ENCODE data around the gene TMEM272. TPM values are rescaled to one million over a fixed set of nuclear protein-coding genes. Genes with fewer than 3 reads are reported as not detected.

The TMEM272 gene
- total RNA-seq, 3 donors from 2014 or later (not counting 1 experiment from before 2014, with no cell fraction given), result 0.08 TPM; not detected in 2

DNA sequence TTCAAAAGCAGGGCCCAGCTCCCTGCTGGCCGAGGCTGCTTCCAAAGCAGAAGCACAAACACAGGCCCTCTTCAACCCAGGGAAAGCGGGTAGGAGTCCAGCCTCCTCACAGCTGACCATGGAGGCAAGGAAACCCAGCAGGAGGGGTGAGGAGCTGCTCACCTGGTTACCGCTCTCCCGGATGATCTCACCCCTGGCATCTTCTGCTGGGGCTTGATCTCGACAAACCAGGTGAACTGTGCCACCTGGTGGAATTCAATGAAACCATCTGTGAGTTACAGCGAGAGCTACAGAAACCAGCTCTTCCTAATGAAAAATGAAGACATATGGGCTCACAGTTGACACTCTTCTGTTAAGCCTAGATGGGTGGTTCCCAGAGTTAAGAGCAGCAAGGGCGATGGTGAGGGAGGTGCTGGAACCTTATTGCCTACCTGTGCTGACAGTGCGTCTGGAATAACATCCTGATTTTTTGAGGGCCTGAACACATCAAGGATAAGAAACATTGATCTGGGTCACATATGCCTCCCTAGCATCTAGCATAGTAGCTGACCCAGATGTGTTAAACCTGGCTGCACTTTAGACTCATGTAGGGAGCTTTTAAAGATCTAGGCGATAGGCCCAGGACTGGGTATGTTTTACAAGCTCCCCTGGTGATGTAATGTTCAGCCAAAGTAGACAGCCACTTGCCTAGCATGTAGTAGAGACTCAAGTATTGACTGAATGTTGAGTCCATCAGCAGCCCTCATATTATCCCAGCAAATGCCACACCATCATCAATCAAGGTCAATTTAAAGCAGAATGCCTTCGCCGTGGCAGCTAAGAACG is 47.1 kb downstream of the TMEM272 start:
- Mint-ChIP-seq H3K9me3 (no peaks in the 10 kb centered on the region), H3K27me3 (ENCODE audit: low read depth in 2 of 2) (peaks cover 0 to 8% of the 10 kb centered on the region in 2 donors), H3K4me3 (no peak overlapping the region), H3K27ac (peak overlapping the region in 1 of 2 donors; percentile 38), H3K4me1 (peaks cover 13 to 14% of the 10 kb centered on the region in 2 donors), H3K36me3 (no peaks in the 10 kb centered on the region)
- intact Hi-C loops (cut with micrococcal nuclease), result loop anchor here (1.0 to 5.0 kb wide), 2 partner anchors 363 to 671 kb away; no protein-coding TSS in a partner anchor
- H3K27me3 ChIP-seq (ENCODE audit: control insufficient read depth, insufficient read depth, low read length), result no peaks in the 10 kb centered on the region
- H3K9me3 ChIP-seq (ENCODE audit: control insufficient read depth, insufficient read depth, low read length), result no peaks in the 10 kb centered on the region
- no peak overlapping the region for H3K27ac ChIP-seq (ENCODE audit: low read length)
- ATAC-seq (peak; percentile 44 to 52 (median 49)), DNase-seq (peak in 1 of 2 donors; percentile 84)
- TF ChIP-seq CTCF (IDR thresholded peaks at IDR 0.05), result peak; percentile 47
- no peaks in the 10 kb centered on the region for H3K36me3 ChIP-seq (ENCODE audit: control insufficient read depth, insufficient read depth, low read length)
- H3K4me3 ChIP-seq (ENCODE audit: low read length), result no peak overlapping the region
- H3K4me1 ChIP-seq (ENCODE audit: control insufficient read depth, insufficient read depth, low read length), result peaks cover 24% of the 10 kb centered on the region
- WGBS (ENCODE audit: insufficient coverage), result 77% methylated on average over 12 of the region's 12 CpGs

GRCh38 chr13:51796546-51796945 is 48.4 kb downstream of the TMEM272 start:
- DNase-seq (no peak), ATAC-seq (no peak)
- H3K4me1 ChIP-seq (ENCODE audit: control insufficient read depth, insufficient read depth, low read length), result peaks cover 10% of the 10 kb centered on the region
- H3K36me3 ChIP-seq (ENCODE audit: control insufficient read depth, insufficient read depth, low read length), result no peaks in the 10 kb centered on the region
- no peaks in the 10 kb centered on the region for H3K9me3 ChIP-seq (ENCODE audit: control insufficient read depth, insufficient read depth, low read length)
- no peaks in the 10 kb centered on the region for H3K9me3 Mint-ChIP-seq
- intact Hi-C loops (cut with micrococcal nuclease), result loop anchor here (5.0 kb wide), 1 partner anchor 669 kb away; no protein-coding TSS in a partner anchor
- H3K27me3 Mint-ChIP-seq (ENCODE audit: low read depth in 2 of 2), result peaks cover 0 to 4% of the 10 kb centered on the region in 2 donors
- H3K27ac ChIP-seq (ENCODE audit: low read length), result no peak overlapping the region
- H3K4me1 Mint-ChIP-seq, result peaks cover 2 to 4% of the 10 kb centered on the region in 2 donors
- H3K4me3 Mint-ChIP-seq, result no peak overlapping the region
- H3K36me3 Mint-ChIP-seq, result no peaks in the 10 kb centered on the region
- no peak overlapping the region for H3K27ac Mint-ChIP-seq
- no peak for TF ChIP-seq CTCF (IDR thresholded peaks at IDR 0.05)
- WGBS (ENCODE audit: insufficient coverage), result 90% methylated on average over 7 of the region's 7 CpGs
- no peaks in the 10 kb centered on the region for H3K27me3 ChIP-seq (ENCODE audit: control insufficient read depth, insufficient read depth, low read length)
- no peak overlapping the region for H3K4me3 ChIP-seq (ENCODE audit: low read length)

DNA sequence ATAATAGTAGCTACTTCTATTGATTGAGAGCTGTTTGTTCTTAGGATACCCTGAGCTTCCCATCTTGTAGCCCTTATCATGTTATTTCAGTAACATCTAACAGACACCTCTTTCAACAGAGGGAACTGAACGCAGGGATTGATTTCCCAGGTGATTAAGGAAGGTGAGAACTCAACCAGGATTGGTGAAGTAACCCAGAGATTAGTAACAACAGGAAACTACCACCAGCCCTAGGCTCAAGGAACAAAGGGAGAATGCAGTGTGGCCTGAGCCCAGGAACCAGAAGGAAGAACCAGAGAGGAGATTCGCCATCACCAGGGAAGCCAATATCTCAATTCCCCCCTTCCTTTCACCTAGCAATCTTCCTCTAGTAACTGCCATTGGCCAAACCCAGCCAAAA is 49.6 kb downstream of the TMEM272 start:
- no peak overlapping the region for H3K27ac ChIP-seq (ENCODE audit: low read length)
- Mint-ChIP-seq H3K4me3 (no peak overlapping the region), H3K27ac (peak overlapping the region in 1 of 2 donors; percentile 15), H3K27me3 (ENCODE audit: low read depth in 2 of 2) (peaks cover 0 to 4% of the 10 kb centered on the region in 2 donors), H3K4me1 (peaks cover 0 to 4% of the 10 kb centered on the region in 2 donors), H3K9me3 (no peaks in the 10 kb centered on the region), H3K36me3 (no peaks in the 10 kb centered on the region)
- H3K4me1 ChIP-seq (ENCODE audit: control insufficient read depth, insufficient read depth, low read length), result peaks cover 10% of the 10 kb centered on the region
- H3K9me3 ChIP-seq (ENCODE audit: control insufficient read depth, insufficient read depth, low read length), result no peaks in the 10 kb centered on the region
- WGBS (ENCODE audit: insufficient coverage), result 100% methylated on average over 1 of the region's 2 CpGs
- no peaks in the 10 kb centered on the region for H3K27me3 ChIP-seq (ENCODE audit: control insufficient read depth, insufficient read depth, low read length)
- no peak overlapping the region for H3K4me3 ChIP-seq (ENCODE audit: low read length)
- ATAC-seq, result no peak
- no peak for TF ChIP-seq CTCF (IDR thresholded peaks at IDR 0.05)
- intact Hi-C loops (cut with micrococcal nuclease), result loop anchor here (5.0 kb wide), 1 partner anchor 668 kb away; no protein-coding TSS in a partner anchor
- DNase-seq, result no peak
- no peaks in the 10 kb centered on the region for H3K36me3 ChIP-seq (ENCODE audit: control insufficient read depth, insufficient read depth, low read length)
